HG02588 (cell line): ENCODE data around the gene TIMM22.

Experiments used
- ATAC-seq: cut with Tn5 transposase; IDR thresholded peaks from one replicate; pipeline ENCODE4 v1.9.1; 2021; ENCODE audit warnings: mild to moderate bottlenecking, moderate library complexity; ENCODE audit not compliant: unreplicated experiment

Gene TIMM22

DNA sequence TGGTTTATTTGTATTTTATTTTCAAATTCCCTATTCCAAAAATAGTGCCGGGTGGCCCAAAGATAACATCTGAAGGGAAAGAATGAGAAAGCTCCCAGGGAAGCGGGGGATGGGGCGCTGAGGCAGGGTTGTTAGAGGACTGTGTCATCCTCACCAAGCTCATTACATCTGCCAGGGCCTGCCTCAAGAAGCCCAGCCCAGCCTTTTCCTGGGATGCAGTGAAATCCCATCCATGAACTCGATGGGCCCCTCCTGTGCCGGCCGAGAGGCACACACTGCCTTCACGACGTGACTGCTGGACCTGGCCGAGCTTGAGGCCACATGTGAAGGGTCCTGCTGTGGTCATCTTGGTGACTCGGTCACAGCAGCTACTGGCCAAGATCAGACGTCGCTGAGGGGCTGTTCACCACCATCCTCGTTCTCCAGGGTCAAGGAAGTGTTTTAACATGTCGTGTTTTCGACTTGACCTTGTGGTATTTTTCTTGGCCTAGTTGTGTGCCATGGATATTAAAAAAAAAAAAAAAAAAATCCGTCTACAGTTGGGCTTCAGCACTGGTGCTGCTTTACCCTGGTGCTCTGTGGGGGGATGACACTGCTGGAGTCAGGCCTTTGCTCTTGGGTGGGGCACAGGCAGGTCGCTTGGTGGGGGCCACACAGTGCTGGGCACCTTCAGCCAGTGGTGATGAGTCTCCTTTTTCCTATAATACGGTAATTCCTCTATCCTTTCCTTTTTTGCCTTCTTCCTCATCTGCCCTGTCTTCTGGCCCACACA is 4.9 kb downstream of the TIMM22 start:
- no peak for ATAC-seq

DNA sequence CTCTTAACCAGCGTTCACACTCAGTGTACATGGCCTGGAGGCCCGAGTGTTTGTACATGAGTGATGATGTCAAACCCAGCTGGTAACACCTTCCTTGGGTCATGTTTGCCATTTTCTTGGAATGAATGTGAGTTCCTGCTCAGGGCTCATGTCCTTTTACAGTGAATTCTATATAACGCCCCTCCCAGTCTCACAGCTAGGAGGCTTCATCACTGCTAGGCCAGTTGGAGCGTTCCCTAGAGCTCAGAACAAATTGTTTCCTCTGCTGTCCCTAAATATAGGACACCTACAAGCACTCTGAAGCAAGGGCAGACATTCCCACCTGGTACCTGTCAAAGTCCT is 5.5 kb downstream of the TIMM22 start:
- ATAC-seq, result no peak

DNA sequence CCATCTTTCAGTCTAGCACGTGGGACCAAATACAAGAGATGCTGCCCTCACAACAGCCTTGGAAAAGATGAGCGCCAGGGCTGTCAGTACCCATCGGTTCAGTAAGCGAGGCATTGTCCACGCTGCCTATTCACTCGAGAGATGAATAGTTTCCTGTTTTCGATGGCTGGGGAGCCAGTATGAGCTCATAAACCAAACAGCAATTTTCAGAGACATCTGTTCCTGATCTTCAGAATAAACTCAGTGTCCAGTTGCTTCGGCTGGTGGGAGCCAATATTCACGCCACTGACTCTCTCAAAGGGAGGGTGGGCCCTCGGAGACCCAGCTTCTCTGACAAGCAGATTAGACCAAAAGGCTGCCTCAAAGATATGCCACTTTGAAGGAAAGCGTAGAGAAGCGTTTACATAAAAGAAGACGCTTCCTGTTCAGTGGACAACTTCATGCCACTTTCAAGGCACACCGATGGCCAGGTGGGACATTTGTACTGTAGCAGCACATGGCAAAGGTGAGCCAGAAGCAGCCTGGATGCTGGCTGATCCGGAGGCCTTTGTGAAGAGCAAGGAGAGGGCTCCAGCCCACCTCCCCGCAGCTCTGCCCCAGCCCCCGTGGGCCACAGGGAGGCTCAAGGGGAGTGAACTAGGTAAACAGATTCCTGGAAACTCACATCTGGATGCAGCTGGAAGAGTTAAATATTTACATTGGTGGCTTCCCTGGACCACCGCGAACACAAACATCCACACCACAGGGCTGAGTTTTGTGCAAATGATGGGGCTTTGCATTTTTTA is 6.0 kb downstream of the TIMM22 start:
- no peak for ATAC-seq

DNA sequence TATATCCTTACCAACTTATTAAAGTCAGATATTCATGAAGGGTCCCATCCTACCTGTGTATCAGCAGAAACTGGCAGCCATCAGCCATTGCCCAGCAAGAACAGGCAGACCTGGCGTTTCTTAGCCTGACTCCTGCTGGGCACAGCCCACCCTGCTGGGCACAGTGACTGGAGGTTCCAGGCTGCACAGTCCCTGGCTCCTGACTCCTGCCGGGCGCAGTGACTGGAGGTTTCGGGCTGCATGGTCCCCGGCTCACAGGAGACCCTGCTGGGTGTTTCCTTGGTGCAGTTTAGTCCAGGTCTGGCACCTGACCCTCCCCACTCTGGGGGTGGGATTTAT is 6.7 kb downstream of the TIMM22 start:
- no peak for ATAC-seq

DNA sequence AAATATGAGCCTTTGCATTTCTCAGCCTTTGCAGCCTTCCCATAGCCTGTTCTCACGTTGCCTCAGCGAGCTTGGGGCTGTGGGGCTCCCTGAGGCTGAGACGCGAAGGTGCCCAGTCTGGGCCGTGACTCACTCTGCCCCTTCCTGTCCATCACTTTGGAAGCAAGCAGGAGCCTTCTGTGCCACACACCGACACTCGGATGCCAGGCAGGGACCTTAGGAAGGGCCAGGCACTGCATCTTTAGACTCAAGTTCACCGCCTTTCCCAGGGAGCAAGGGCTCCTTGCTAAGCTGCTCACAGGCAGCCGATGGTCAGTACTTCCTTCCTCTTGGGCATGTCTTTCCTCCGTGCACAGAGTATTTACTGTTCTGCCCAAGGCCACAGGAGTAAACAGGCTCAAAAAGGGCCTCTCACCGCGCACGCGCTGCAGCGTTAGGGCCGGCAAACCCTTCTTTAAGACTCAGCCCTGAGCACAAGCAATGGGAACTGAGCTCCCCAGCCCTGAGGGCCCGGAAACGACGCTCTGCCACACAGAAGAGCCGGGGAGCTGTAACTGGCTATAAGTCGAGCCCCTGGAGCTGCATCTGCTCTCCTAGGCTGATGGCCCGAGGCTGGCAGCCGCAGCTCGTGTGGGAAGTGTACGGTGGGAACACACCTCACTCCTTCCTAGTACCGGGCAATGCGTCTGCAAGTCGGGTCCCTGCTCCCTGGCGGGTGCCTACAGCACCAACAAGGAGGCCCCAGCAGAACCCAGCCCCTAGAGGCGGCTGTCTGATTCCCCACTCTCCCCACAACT is 7.2 kb downstream of the TIMM22 start:
- ATAC-seq, result no peak

DNA sequence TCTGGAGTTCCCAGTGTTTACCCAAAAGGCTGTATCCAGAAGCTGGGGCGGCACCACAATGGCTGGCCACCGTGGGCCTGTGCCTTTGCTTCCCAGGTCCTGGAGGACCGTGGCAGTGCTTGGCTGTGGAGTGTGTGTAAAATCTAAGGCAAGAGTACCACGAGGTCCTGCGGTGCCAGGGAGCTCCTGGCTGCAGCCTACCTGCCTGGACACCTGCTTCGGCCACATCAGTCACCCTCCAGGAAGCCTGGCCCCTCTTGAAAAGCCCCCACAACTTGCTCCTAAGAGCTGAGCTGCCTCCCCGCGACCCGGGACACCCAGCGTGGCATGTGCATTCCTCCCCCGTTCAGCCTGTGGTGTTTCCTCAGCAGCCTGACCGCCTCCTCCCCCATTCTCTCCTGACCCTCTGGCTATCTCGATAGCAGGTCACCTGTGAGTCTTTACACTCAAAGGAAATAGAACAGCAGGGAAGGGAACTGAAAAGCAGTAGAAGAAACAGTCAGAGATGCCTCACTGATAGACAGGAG is 7.9 kb downstream of the TIMM22 start:
- no peak for ATAC-seq

DNA sequence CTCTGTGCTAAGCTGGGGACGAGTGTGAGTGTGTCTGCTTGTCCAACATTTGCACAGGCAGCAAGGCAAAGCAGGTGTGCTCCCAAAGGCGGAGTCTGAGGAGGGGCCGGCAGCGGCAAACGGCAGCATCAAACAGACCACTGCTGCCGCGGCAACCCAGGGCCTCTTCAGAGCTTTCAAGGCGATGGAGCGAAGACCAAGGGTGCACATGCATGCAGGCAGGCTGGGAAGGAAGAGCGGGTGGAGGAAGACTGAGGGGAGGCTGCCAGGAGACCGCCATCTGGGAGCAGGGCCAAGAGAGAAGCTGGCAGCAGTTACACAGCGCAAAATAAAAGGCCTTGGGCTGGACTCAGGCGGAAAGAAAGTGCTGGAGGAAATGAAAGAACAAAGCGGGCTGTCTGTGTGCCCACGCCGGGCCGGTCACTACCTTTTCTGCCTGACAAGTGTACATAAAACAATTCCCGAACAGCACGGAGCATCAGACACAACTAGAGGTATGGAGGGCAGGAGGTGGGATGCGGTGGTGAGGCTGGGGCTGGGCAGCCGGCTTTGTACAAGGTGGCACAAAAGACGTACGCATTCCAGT is 8.5 kb downstream of the TIMM22 start:
- no peak for ATAC-seq

DNA sequence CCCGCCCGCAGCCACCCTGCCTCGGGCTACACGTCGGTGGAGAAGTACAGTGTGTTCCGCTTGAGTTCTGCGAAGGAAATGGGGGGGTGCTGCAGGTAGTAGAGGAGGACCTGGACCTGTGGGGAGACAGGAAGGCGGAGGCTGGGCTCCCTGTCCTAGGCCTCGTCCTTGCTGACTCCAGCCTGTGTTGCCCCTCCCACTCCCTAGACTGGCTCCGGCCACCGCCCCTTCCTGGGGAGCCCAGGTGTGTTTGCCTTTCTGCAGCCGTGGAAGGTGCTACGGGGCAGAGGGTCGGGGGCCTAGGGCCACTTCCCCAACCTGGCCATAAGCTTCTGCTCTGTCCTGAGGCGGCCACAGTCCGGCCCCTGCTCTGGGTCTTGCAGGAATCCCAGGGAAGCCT is 9.1 kb downstream of the TIMM22 start:
- no peak for ATAC-seq

DNA sequence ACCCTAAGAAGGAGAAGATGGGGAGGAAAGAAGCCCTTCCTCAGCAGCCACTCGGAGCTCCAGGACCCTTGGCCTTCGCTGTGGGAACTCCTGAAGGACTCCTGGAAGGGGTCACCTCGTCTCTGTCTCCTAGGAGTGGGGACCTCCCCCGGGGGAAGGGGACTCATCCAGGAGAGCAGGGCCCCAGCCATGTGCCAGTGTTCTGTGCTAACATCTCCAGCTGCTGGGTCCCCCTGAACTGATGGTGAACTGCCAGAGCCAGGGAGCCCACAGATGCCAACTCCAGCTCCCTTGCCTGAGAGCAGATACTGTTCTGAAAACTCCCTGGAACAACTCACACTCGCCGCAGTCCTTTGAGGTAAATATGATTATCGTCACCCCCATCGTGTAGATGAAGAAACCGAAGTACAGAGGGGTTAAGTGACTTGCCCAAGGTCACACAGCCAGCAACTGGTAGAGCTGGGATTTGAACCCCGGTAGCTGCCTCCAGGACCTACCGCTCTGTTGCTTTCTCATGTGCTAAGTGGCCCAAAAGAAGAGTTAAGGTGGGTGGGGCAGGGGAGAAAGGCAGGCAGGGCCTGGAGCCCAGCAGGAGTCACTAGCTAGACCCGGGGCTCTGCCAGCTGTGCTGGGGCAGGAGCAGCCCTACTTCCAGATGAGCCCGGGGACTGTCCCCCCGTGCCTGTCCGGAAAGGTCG is 10.5 kb downstream of the TIMM22 start:
- no peak for ATAC-seq

DNA sequence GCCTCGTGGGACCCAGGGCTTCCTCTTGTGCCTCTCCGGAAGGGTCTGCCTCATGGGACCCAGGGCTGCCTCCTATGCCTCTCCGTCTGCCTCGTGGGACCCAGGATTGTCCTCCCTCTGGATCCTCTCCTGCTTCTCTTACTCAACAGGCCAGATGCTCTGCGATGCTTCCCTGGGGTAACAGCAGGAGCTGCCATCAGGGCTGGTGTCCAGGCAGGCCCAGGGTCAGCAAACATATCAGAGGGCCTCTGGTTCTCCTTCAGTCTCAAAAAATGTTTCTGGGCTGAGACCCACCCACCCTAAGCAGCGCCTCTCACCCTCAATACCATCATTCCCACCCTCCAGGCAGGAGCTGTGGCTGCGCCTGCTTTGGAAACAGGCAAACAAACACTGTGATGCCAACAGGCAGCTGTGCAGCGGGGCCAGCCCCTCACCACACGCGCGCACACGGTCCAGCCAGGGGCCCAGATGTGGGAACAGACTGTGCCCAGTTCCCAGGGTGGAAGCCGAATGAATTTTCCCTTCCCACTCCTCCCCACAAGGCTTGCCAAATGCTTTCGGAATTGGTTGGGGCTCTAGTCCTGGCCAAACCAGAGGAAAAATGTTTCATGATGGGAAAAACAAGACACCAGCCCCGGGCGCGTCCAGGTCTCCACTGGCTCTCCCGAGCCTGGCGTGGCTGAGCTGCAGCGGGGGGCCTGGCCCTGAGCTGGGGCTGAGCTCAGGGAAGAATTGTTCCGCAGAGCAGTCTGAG is 11.3 kb downstream of the TIMM22 start:
- no peak for ATAC-seq

DNA sequence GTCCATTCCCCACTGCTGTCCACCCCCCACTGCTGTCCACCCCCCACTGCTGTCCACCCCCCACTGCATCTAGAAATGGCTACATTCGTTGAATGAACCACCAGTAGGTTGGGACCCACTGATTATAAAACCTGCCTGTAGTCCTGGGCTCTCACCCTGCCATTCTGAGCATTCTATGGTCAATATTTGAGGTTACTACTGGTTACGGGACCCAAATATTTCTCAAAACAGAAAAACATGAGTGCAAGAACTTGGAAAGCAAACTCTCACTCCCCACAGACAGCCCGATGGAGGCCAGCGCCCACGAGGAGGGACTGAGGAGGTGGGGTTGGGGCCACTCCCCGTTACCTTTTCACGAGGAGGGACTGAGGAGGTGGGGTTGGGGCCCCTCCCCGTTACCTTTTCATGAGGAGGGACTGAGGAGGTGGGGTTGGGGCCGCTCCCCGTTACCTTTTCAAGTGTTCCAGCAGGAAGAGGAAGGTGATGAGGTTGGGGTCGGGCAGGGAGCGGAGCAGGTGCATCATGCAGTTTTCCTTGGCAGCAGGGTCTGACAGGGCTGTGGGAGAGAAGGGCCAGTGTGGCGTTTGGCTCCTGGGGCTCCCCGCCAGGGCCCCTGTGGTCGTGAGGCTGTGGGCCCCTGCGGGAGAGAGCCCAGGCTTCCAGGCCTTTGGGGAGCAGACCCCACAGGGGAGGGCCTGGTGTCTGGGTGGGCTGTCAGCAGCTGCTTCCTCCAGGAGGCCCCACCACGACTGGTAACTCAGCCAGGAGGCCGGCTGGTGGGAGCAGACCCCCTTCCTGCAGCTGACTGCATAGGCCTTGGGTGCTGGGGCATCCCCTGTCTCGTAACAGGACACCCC is 12.5 kb downstream of the TIMM22 start:
- ATAC-seq, result no peak

DNA sequence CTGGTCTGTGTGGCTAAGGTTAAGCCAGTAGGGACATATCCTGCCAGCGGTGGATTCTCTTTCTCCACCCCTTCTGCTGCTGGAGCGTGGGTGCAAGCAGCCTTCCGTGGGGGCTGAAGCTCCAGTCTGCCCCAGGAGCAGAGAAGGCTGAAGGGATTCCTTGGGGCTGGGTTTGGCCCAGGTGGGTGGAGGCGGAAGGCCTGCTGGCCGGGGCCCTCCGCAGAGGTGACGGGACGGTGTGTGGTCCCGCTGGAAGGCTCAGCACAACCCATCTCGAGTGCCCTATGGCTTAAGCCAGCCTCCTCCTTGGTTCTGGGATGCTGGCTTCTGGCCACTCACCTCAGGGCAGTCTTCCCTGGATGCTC is 13.1 kb downstream of the TIMM22 start:
- no peak for ATAC-seq

DNA sequence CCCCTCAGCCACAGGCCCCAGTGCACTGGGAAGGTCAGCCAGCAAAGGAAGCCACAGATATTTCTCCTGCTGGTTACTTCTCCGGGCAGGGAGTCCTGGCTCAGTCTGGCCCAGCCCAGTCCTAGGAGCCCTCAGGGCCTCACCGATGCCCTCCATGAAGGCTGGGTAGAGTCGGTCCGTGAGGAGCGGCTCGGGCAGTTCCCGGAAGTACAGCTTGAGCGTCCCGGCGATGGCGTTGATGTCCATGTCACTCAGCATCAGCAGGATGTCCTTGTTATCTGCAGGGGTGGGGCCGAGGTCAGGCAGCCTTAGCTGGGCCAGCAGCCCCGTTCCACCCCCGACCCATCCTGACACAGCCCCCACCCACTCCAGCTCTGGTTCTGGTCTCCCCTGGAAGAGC is 13.7 kb downstream of the TIMM22 start:
- no peak for ATAC-seq

DNA sequence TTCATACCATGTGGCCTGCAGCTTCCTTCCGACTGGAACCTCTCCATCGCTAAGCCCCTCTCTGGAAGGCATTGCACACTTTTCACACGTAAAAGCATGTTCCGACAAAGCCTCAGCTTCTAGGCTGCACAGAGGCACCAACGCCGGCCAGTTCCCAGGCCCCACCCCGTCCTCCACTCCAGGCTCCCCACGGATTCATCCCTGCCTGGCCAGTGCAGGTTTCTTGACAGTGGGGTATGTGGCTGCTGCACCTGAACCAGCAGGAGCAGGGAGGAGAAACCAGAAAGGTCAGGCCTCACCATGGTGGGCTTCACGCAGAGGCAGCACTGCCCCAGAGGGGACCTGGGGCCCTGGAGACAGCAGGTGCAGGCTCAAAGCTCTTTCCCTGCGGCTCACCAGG is 14.2 kb downstream of the TIMM22 start:
- no peak for ATAC-seq

DNA sequence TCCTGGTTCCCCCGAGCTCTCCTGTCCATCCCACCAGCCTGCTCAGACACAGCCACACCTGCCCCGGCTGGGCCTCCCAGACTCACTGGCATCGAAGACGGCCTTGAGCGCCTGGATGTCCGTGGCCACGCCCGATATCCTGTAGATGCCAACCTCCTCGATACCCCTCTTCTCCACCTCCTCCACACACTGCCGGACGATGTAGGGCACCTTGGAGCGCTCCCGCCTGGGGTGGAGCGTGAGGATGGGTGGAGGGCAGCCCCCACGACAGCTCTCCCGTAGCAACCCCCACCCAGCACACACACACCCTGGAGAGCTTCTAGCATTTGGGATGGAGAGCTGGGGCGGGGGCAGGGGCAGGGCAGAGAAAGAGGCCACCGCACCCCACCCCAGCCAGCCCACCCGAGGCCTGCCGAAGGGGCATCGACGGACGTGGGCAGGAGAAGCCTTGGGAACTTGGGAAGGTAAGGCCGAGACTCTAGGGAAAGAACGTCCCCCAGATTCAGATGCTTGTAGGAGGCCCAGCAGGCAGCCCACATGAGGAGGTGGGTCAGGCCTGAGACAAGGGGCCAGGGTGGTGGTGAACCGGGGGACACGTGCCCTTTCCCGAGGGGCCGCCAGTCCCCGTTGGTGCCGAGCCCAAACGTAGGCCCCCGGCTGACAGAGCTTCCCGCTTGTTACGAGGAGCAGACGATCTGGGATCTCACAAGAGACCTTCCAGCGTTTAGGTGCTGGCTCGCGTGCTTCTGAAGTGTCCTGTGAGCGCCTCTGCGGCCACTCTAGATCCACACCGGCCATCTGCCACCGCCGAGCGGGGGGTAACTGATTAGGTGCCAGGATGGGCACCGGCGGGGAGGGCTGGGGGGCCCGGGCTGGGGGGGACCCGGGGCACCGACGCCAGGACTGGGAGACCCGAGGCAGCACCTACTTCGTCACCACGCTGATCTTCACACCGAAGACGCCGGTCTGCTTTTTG is 15.1 kb downstream of the TIMM22 start:
- ATAC-seq, result no peak

DNA sequence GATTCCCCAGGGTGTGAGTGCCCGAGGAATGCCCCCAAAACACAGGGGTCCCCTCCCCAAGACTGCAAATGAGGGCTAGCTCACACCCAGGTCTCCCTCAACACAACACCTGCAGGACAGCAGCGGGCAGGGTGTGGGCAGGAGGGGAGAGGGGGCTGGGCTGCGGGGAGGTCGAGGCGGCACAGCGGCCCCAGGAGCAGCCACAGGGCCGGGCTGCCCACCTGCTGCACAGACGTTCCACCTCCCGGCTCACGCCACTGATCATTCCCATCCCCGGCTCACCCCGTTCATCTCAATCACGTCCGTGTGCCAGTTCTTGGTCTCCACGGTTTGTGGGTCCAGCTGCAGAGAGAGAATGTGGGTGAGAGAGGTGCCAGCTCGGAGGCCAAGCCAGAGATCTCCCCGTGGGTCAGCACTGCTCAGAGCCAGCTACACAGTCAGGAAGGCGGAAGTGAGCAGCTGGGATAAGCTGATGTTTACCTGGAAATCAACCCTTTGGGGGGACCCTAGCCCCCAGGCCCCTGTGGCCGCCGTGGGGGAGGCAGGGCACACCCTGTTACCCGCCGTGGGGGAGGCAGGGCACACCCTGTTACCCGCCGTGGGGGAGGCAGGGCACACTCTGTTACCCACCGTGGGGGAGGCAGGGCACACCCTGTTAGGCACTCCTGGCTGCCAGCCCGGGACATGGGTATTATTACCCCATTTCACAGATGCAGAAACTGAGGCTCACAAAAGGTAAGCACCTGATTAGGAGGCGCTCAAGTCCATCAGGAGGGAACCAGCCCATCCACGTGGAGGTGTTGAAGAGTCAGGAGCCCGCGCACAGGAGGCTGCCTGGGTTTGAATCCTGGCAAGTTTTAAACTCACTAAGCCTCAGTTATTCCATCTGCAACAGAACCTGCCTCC is 16.1 kb downstream of the TIMM22 start:
- no peak for ATAC-seq

DNA sequence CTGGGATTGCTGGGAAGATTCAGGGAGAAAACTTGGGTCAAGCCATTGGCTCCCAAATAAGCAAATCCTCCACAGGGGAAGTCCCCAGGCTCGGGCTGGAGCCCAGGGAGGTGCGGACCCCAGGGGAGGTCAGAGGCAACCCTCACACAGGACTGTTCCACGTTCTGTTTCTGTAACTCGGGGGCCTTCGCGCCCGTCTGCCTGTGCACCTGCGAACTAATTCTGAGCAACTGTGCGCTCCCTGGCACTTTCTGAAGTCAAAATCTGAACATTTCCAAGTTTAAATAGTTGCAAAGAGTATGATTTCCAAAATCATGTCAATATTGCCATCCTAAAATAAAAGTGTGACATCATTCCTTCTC is 16.8 kb downstream of the TIMM22 start:
- no peak for ATAC-seq
